ENCODE results near the gene NDUFV3. TPM values are rescaled to one million over a fixed set of nuclear protein-coding genes. Genes with fewer than 3 reads are reported as not detected.
"Not testable (repeated sequence)": the region's sequence is repeated elsewhere in the genome, so short reads cannot be mapped to it uniquely, and the experiment has no call there.

Gene NDUFV3
- total RNA-seq, 1 experiment from 2014 or later: 29.8 TPM

GRCh38 chr21:42906233-42906632 is 13.1 kb downstream of the NDUFV3 start:
- BruUV-seq (replicated peaks): no TSS peak
- CTCF ChIA-PET: no interaction called here
- Mint-ChIP-seq H3K36me3 (ENCODE audit: insufficient read depth, unreplicated experiment) (peaks cover 22% of the 10 kb centered on the region), H3K27me3 (ENCODE audit: unreplicated experiment) (no peaks in the 10 kb centered on the region), H3K4me1 (ENCODE audit: low read depth, unreplicated experiment) (no peaks in the 10 kb centered on the region), H3K27ac (ENCODE audit: unreplicated experiment) (no peak overlapping the region), H3K4me3 (ENCODE audit: low read depth, unreplicated experiment) (no peak overlapping the region), H3K9me3 (ENCODE audit: low read depth, unreplicated experiment) (no peaks in the 10 kb centered on the region)
- no peak for TF ChIP-seq CTCF (IDR thresholded peaks at IDR 0.05; ENCODE audit: unreplicated experiment)
- intact Hi-C loops (cut with micrococcal nuclease; ENCODE audit: unreplicated experiment): loop anchor here (5.0 kb wide), 1 partner anchor 51 kb away; no protein-coding TSS in a partner anchor
- no peak for DNase-seq

- H3K27me3 Mint-ChIP-seq (ENCODE audit: unreplicated experiment); H3K4me1 Mint-ChIP-seq (ENCODE audit: low read depth, unreplicated experiment); DNase-seq; CTCF ChIA-PET; H3K27ac Mint-ChIP-seq (ENCODE audit: unreplicated experiment); H3K4me3 Mint-ChIP-seq (ENCODE audit: low read depth, unreplicated experiment); H3K9me3 Mint-ChIP-seq (ENCODE audit: low read depth, unreplicated experiment); BruUV-seq (replicated peaks): not testable (repeated sequence)
- intact Hi-C loops (cut with micrococcal nuclease; ENCODE audit: unreplicated experiment): loop anchor here (5.0 kb wide), 1 partner anchor 49 kb away; no protein-coding TSS in a partner anchor
- peaks cover 26% of the 10 kb centered on the region for H3K36me3 Mint-ChIP-seq (ENCODE audit: insufficient read depth, unreplicated experiment)
Observed at GRCh38 chr21:42908484-42908883, 15.4 kb downstream of the NDUFV3 start.

- DNase-seq; H3K27ac Mint-ChIP-seq (ENCODE audit: unreplicated experiment); intact Hi-C loops (cut with micrococcal nuclease; ENCODE audit: unreplicated experiment); H3K27me3 Mint-ChIP-seq (ENCODE audit: unreplicated experiment); H3K4me1 Mint-ChIP-seq (ENCODE audit: low read depth, unreplicated experiment); H3K9me3 Mint-ChIP-seq (ENCODE audit: low read depth, unreplicated experiment); CTCF ChIA-PET; BruUV-seq (replicated peaks); H3K4me3 Mint-ChIP-seq (ENCODE audit: low read depth, unreplicated experiment): not testable (repeated sequence)
- peaks cover 27% of the 10 kb centered on the region for H3K36me3 Mint-ChIP-seq (ENCODE audit: insufficient read depth, unreplicated experiment)
Observed at GRCh38 chr21:42911920-42912319, 18.8 kb downstream of the NDUFV3 start.

- no peaks in the 10 kb centered on the region for H3K4me1 Mint-ChIP-seq (ENCODE audit: low read depth, unreplicated experiment)
- TF ChIP-seq CTCF (IDR thresholded peaks at IDR 0.05; ENCODE audit: unreplicated experiment): no peak
- intact Hi-C loops (cut with micrococcal nuclease; ENCODE audit: unreplicated experiment): no loop called here
- CTCF ChIA-PET: no interaction called here
- H3K27me3 Mint-ChIP-seq (ENCODE audit: unreplicated experiment): no peaks in the 10 kb centered on the region
- no peaks in the 10 kb centered on the region for H3K9me3 Mint-ChIP-seq (ENCODE audit: low read depth, unreplicated experiment)
- no peak for DNase-seq
- H3K4me3 Mint-ChIP-seq (ENCODE audit: low read depth, unreplicated experiment): no peak overlapping the region
- peaks cover 20% of the 10 kb centered on the region for H3K36me3 Mint-ChIP-seq (ENCODE audit: insufficient read depth, unreplicated experiment)
- H3K27ac Mint-ChIP-seq (ENCODE audit: unreplicated experiment): no peak overlapping the region
- BruUV-seq (replicated peaks): no TSS peak
Observed at GRCh38 chr21:42913476-42913875, 20.4 kb downstream of the NDUFV3 start.

GRCh38 chr21:42918291-42918690 is 25.2 kb downstream of the NDUFV3 start:
- H3K4me3 Mint-ChIP-seq (ENCODE audit: low read depth, unreplicated experiment): no peak overlapping the region
- no peak overlapping the region for H3K27ac Mint-ChIP-seq (ENCODE audit: unreplicated experiment)
- no peaks in the 10 kb centered on the region for H3K9me3 Mint-ChIP-seq (ENCODE audit: low read depth, unreplicated experiment)
- intact Hi-C loops (cut with micrococcal nuclease; ENCODE audit: unreplicated experiment): no loop called here
- H3K4me1 Mint-ChIP-seq (ENCODE audit: low read depth, unreplicated experiment): peaks cover 2% of the 10 kb centered on the region
- TF ChIP-seq CTCF (IDR thresholded peaks at IDR 0.05; ENCODE audit: unreplicated experiment): no peak
- CTCF ChIA-PET: no interaction called here
- DNase-seq: no peak
- no peaks in the 10 kb centered on the region for H3K27me3 Mint-ChIP-seq (ENCODE audit: unreplicated experiment)
- BruUV-seq (replicated peaks): no TSS peak
- H3K36me3 Mint-ChIP-seq (ENCODE audit: insufficient read depth, unreplicated experiment): peaks cover 6% of the 10 kb centered on the region

Measured in Calu3 (cell line).